UCSD-AML1 (cell line): ENCODE measurements around the gene HNRNPA0.

ENCODE experiments used
- DNase-seq: peaks from one replicate; lab custom pipeline; 2025; ENCODE audit not compliant: unreplicated experiment; lab: John Stamatoyannopoulos, UW

The HNRNPA0 gene

DNA sequence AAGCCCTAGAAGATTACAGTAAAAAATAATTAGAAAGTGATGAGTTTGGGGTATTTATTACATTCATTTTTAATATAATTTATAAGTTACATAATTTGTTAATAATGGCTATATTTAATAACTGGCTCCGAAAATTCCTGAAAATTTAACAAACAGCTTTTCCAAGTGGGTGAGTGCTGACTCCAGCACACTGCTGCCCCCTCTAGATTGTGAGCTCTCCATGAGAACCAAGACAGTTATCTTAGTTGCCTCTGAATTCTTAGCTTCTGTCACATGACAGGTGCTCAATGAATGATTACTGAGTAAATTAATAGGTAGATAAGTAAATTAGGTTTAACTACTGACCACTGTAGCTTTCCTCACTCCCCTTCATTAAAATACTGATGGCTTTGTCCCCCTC is 26.1 kb downstream of the HNRNPA0 start:
- no peak for DNase-seq

DNA sequence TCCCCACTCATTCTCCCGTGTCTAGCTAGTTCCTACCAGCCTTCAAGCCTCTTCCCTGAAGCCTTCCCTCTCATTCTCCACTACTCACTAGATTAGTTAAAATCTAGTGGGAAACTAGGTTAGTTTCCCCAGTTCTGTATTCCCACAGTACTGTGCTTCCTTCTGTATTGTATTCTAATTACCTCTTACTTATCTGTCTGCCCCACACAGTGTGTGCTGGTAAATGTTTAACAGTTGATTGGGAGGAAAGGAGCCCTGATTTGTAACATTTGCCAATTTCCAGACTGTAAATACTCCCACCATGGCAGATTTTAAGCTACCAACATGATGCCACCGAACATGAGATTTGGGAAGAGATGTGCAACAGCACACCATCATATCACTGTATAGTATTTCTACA is 26.5 kb downstream of the HNRNPA0 start:
- no peak for DNase-seq

DNA sequence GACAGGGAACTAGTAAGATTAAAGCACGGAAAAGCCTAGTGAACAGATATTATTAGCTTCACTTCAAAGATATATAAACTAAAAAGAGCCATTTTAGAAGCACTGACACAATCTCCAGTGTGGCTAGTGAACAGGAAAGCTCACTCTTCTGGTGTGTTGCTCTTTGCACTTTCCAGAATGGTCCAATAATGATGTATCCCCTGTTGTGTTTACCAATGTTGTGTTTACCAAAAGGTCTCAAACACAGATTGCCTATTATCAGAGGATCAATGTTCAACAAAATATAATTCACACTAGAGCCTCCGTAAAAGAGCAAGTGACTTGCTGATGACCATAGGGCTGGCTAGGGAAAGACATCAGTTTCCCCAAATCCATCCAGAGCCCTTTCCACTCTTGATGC is 29.9 kb downstream of the HNRNPA0 start:
- DNase-seq = no peak

DNA sequence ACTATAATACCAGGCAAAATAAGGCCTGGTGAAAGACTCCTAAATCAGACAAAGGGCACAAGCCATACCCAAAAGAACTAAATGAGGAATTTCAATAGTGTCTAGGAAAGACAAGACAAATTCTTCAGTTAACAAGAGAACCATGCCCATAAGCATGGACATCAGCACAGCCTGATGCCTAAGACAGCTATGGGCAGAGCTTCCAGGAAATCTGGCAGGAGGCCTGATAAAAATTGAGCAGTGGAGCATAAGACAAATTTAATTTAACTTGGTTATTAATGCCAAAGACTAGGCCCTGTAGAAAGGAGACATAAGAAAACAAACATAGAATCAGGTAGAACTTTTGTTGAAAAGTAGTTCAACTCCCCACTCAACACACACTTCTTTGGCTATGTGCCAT is 35.6 kb downstream of the HNRNPA0 start:
- no peak for DNase-seq

DNA sequence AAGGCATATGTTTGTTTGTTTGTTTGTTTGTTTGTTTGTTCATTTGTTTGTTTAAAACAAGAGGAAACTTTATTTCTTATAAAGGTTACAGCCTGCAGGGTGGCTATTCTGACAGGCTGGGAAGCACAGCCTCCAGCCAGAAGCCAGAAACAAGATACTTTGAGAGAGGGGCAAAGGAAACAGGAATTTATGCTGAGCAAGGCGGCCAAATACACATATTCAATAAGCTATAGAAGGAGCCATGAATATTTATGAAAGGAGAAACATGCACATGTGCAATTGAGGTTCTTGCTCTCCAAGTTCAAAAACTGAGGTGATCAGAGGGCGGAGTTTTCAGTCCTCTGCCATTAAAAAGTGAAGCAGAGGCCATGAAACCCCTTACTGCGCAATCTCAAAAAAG is 37.8 kb downstream of the HNRNPA0 start:
- DNase-seq = no peak

DNA sequence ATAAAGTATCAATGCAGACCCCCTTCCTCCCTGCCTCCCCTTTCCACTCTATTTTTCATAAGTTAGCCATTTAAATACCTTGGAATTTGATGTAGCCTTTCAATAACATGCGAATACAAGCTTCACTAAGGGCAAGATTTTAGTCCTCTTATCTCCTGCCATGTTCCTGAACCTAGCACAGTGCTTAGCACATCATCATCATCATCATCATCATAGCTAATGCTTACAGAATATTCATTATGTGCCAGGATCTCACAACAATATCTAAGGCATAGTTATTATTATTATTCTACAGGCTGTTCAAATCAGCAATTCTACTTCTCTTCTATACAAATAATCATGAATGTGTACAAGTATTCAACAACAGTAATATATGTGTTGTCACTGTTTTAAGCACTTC is 38.7 kb downstream of the HNRNPA0 start:
- no peak for DNase-seq

DNA sequence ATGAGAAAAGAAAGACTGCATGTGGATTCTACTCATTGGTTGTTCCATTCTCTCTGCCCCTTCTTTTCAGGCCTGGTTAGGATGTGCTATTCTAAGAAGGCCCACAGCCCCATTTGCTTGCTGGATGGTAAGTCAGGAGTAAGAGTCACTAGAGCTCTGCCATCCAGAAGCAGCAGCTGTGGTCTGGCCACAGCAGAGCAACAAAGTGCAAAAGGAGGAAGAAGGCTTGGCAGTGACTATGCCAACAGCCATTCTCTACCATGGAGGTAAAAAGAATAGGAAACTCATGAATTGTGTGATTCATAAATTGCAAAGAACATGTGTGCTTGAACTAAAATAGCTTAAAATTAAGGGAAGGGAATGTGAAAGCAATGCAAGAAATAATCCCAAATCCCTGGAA is 39.2 kb downstream of the HNRNPA0 start:
- peak; percentile 32 for DNase-seq

DNA sequence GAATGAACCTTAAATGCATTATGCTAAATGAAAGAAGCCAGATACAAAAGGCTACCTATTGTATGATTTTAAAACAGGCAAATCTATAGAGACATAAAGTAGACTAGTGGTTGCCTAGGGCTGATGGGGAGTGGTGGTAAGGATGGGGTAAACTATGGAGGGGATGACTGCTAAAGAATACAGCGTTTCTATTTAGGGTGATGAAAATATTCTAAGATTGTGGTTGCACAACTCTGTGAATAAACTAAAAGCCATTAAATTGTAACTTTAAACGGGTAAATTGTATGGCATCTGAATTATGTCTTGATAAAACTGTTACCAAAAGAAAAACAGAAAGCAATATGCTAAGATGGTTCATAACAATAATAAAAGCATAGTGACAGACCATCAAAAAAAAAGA is 39.7 kb downstream of the HNRNPA0 start:
- DNase-seq = no peak

DNA sequence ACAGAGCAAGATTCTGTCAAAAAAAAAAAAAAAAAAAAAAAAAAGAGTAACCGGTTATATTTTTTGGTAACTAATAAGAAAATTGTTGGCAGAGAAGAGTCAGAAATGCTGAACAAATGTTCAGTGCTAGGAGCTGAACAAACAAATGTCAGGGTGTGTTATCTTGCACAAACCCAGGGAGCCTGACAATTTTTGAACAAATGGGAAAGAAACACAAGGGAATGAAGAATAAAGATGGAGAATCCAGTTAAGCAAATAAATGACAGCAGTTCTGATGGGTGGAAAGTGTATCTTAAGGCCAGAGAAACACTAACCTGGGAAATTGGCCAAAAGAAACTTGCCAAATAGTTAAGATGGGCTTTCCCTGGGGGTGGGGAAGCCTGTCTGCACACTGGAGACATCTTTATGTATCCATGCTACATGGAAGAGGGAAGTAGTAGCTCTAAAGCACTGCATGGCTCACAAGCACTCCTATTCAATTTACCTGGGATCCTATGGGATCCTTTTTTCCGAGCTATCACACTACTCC is 42.0 kb downstream of the HNRNPA0 start:
- no peak for DNase-seq

DNA sequence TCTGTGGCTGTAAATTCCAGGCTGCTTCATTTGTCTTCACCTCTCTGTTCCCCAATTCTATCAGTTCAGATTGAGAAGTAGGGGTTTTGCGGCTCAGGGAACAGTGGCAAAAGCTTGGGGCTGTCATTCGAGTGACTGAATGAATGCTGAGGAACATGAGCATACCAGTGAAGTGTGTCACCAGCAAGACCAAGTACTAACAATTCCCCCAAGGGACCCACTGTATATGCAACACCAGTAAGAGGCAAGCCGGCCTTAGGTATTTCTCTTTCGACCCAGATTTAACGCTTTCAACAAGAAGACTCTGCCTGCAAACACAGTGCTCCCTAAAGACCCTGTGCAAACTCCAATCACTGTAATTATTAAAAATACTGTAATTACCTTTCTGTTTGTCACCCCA is 44.1 kb downstream of the HNRNPA0 start:
- DNase-seq = no peak

DNA sequence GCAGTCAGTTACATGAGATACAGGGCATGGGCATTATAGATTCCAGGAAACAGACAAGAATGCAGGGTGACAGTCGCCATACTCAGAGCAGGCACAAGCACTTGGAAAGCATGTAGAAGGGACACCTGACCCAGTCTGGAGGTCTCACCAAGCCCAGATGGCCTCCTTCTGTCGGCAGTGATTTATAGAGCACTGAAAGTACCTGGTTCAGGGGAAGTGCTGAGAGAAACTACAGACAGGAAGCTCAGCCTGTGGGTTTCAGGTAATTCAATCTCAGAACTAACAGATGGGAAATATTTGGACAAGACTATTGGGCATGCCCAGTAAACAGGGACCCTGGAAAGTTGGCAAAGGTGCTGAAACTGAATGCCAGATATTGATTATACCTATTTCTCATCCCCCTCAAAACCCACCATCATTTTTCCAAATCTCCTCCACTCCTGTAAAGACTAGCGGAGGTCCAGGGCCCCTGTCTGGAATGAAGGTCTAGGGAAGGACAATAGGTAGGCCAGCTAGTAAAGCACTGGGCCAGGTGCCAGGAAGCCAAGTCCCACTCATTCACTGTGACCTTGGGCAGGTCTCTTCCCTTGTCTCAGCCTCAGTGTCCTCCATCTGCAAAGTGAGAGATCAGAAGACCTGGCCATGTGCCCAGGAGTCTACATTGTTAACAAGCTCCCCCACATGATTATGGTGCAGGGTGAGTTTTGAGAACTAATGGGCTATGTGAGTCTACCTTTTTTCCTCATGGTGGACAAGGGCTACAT is 45.2 kb downstream of the HNRNPA0 start:
- no peak for DNase-seq

DNA sequence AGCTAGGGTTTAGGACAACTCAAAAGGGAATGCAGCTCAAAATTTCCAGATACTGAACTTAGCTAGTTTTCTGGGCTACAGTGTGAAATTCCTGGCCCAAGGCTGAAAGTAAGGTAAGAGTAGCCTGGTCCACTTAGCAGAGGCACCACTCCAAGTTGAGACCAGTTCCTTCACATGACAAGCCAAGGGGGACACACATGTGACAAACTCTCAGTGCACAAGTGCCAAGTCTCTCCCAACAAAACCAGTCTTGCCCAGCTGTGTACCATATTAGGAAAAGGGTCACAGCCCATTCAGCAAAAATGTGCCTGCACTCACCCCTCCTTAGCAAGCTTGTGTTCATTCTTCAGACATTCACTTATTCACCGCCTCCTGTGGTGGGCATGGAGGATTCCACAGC is 46.1 kb downstream of the HNRNPA0 start:
- no peak for DNase-seq

DNA sequence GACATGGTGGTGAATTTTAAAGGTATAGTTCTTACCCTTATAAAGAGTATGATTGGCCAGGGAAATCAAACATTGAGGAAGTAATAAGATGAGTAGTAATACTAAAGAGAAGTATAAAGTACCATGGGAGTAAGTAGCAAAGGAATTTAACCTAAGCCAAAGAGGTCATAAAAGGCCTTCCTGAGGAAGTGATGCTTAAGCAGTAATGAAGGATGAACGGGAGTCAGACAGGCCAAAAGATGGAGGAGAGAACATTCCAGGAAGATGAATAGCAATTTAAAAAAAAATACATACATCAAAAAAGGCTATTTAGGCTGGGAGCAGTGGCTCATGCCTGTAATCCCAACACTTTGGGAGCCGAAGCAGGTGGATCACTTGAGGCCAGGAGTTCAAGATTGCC is 47.3 kb downstream of the HNRNPA0 start:
- DNase-seq = no peak

DNA sequence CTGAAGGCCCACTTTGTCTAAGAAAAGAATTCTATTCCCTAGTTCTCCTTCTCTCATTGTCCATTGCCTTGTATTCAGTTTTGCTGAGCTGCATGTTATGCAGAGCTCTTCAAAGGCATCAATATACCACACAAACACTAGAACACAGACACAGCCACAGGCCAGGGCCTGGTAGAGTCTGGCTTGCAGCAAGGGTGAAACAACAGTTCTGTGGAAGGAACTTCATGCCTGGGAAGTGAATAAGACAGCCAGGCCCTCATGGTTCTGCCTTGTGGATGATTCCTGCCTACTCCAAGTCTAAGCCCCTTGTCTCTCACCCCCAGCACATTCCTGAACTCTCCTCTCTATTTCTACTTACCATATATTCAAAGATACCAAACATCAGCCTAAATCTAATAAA is 49.1 kb downstream of the HNRNPA0 start:
- no peak for DNase-seq

DNA sequence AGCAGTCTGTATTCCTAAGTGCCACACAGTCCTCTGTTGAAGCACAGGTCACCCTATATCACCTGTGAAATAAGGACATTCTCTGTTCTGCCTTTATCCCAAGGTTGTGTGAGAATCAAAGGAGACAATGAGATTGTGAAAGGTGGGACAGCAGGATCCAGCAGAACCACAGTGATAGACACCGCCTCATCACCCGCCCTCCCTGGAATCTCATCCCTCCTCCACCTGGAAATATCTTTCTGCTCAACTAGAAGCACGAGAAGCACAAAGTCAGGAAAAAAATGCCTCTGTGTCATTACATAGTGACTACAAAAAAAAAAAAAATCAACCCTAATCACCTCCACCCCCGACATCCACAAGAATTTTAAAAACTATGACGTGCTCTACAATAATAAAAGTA is 50.6 kb downstream of the HNRNPA0 start:
- no peak for DNase-seq

DNA sequence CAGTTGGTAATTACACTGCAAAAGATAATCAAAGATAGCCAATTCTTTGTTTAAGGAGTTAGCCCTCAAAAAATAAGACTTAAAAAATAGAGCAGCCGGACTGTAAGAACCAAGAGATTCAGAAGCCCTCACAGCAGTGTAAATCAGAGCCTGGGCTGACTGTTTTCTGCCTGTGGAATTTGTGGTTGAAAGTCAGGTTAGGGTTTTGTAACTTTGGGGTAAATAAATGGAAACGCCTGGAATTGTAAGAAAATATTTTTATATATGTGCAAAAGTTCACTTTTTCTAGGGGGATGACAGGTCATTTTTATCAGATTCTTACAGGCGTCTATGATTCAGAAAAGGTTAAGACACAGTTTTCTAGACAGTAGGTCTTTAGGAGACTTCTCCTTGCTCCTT is 53.9 kb downstream of the HNRNPA0 start:
- no peak for DNase-seq

DNA sequence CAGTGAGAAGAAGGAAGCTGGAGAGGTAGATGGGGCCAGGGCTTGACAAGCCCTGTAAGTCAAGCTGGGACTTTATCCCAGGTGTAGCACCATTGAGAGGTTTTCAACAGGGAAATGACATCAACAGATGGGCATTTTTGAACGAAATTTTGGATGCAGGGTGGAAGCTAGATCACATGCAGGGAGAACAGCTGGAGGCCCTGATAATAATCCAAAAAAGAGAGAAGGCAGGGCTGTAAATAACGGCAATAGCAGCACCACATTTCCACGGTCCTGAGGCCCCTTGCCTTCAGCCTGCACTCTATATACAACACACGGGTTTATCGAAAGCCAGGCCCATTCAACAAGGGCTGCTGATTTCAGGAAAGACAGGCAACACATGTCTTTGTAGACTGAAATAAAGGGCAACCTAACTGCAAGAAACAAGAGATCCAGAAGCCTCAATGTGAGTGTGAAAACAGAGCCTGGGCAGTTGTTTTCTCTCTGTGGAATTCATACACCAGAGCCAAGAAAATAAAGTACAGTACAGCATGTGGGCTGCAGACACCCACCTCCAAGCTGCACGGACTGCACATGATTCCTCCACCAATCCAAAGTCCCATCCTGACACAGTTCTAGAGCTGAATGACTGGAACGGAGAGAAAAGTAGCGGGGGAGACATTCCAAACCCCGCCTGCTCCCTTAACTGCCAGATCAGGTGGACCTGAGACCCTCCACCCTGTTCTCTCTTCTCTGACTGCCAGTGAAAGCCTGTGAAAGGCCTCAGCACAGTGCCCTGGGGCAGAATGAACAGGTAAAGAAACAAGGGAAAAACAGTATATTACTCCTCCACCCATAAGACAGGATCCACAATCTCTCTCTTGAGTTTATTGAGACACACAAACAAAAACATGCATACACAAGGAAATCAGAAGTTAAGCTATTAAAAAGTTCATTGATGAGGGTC is 54.6 kb downstream of the HNRNPA0 start:
- DNase-seq = no peak

DNA sequence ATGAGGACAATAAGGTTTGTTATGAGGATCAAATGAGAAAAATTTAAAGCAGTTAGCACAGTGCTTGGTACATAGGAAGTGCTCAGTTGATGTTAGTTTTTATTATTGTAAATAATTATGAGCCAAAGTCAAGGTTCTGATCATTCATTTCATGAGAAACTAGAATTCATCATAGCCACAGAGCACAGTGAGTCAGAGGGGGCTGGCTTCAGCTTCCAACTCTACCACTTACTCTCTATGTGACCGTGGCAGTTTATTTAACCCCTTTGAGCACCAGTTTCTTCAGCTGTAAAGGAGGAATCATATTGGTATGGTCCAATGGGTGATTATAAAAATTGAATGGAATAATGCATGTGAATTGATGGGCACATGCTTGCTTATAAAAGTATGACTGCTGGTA is 57.7 kb downstream of the HNRNPA0 start:
- DNase-seq = no peak

DNA sequence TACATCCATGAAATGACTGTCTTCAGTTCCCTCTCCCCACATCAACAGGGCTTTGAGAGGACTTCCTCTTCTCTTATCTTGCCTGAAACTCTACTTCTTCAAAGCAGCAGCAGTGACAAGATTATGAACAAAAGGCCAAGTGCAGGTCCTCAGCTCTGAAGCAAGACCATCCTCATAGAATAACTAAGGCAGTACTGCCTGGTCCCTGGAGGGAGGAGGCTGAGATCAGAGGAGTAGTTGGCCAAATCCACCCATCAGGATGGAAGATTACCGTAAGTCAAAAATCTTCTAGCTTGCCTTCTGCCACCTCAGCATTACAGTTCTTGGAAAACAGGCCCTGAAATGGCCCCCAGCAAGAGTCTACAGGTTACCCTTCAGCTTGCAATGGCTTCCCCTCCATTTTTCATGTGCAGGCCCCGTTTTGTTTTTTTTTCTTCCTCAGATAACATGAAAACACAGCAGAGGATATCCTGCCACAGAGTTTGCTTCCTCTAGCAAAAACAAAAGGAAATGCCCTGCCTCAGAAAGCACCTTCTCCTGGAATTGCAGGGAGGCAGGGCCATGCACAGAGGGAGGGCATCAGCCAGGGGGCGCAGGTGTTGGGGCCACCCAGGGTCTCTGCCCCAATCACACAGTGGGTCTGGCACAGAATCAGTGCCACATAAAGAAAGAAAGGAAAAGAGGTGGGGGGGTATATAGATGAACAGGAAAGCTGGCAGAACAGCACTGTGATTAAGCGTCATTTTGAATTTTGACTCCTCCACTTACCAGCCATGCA is 58.3 kb downstream of the HNRNPA0 start:
- DNase-seq = peak; percentile 71
